ENCODE data around the gene CADPS2.

GRCh38 chr7:122457969-122458368, 428.3 kb downstream of the CADPS2 start:
- TF ChIP-seq, protein P1, sequence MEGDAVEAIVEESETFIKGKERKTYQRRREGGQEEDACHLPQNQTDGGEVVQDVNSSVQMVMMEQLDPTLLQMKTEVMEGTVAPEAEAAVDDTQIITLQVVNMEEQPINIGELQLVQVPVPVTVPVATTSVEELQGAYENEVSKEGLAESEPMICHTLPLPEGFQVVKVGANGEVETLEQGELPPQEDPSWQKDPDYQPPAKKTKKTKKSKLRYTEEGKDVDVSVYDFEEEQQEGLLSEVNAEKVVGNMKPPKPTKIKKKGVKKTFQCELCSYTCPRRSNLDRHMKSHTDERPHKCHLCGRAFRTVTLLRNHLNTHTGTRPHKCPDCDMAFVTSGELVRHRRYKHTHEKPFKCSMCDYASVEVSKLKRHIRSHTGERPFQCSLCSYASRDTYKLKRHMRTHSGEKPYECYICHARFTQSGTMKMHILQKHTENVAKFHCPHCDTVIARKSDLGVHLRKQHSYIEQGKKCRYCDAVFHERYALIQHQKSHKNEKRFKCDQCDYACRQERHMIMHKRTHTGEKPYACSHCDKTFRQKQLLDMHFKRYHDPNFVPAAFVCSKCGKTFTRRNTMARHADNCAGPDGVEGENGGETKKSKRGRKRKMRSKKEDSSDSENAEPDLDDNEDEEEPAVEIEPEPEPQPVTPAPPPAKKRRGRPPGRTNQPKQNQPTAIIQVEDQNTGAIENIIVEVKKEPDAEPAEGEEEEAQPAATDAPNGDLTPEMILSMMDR (IDR thresholded peaks at IDR 0.05; ENCODE audit: borderline replicate concordance, extremely low read depth, low read length, poor library complexity, severe bottlenecking), result no peak
- no peak for TF ChIP-seq EZH2 (IDR thresholded peaks at IDR 0.05; ENCODE audit: borderline replicate concordance, low read depth, low read length, severe bottlenecking)
